Umbilical cord (tissue), 2 donors: ENCODE results near the gene CYB561D2. TPM values are rescaled to one million over a fixed set of nuclear protein-coding genes. Genes with fewer than 3 reads are reported as not detected.

Experiments
- DNase-seq: peaks from one replicate; pipeline ENCODE4 v3.0.0-alpha.2; 2015; ENCODE audit warnings: low spot score
- total RNA-seq: library from RNA; depleted of rRNA; stranded (reverse); fragments of >200 nt; gene quantifications from one replicate; pipeline ENCODE4 v1.2.3, GENCODE V29; 2014; ENCODE audit warnings: low replicate concordance; ENCODE audit not compliant: insufficient read depth

Gene CYB561D2
- total RNA-seq, 1 donor from 2014 or later = 15.4 TPM

- no peak for DNase-seq
These were observed 38.7 kb downstream of the CYB561D2 start for GRCh38 chr3:50389414-50389767.

- no peak for DNase-seq
These were observed 40.0 kb downstream of the CYB561D2 start for GRCh38 chr3:50390508-50391224.

GRCh38 chr3:50392101-50392715 lies 41.5 kb downstream of the CYB561D2 start:
- DNase-seq = no peak

GRCh38 chr3:50393061-50393460 lies 42.4 kb downstream of the CYB561D2 start:
- no peak for DNase-seq

GRCh38 chr3:50395070-50395860 lies 44.6 kb downstream of the CYB561D2 start:
- no peak for DNase-seq

- no peak for DNase-seq
These were observed 45.8 kb downstream of the CYB561D2 start for GRCh38 chr3:50396502-50396901.

- DNase-seq = no peak
These were observed 51.4 kb downstream of the CYB561D2 start for GRCh38 chr3:50401978-50402595.

Other genes starting within 250 kb of the CYB561D2 start
- 9.1 TPM for gene SEMA3F, start 195.5 kb upstream of the CYB561D2 start, total RNA-seq
- gene GNAT1, start 159.3 kb upstream of the CYB561D2 start, total RNA-seq = not detected
- not detected for gene SLC38A3, start 145.6 kb upstream of the CYB561D2 start, total RNA-seq
- gene GNAI2, start 114.7 kb upstream of the CYB561D2 start, total RNA-seq = 93.9 TPM
- gene SEMA3B, start 81.7 kb upstream of the CYB561D2 start, total RNA-seq = 29.4 TPM
- gene LSMEM2, start 71.8 kb upstream of the CYB561D2 start, total RNA-seq = 4.8 TPM
- 45.3 TPM for gene IFRD2, start 58.4 kb upstream of the CYB561D2 start, total RNA-seq
- 7.5 TPM for gene HYAL3, start 51.5 kb upstream of the CYB561D2 start, total RNA-seq
- 2.2 TPM for gene NAA80, start 51.5 kb upstream of the CYB561D2 start, total RNA-seq
- 2.9 TPM for gene HYAL1, start 47.3 kb upstream of the CYB561D2 start, total RNA-seq
- gene HYAL2, start 28.1 kb upstream of the CYB561D2 start, total RNA-seq = 51.8 TPM
- gene TUSC2, start 22.6 kb upstream of the CYB561D2 start, total RNA-seq = 18.8 TPM
- gene RASSF1, start 10.0 kb upstream of the CYB561D2 start, total RNA-seq = 25.8 TPM
- gene ZMYND10, start 5.1 kb upstream of the CYB561D2 start, total RNA-seq = 5.3 TPM
- 13.7 TPM for gene NPRL2, start 87 bp upstream of the CYB561D2 start, total RNA-seq
- 19.7 TPM for gene TMEM115, start 8.7 kb downstream of the CYB561D2 start, total RNA-seq
- gene CACNA2D2, start 152.8 kb downstream of the CYB561D2 start, total RNA-seq = 0.24 TPM
- 5.3 TPM for gene C3orf18, start 216.9 kb downstream of the CYB561D2 start, total RNA-seq
- gene HEMK1, start 218.7 kb downstream of the CYB561D2 start, total RNA-seq = 17.8 TPM